BLaER1 (cell line): ENCODE results near the gene IFI16.
"Not testable (repeated sequence)": the region's sequence is repeated elsewhere in the genome, so short reads cannot be mapped to it uniquely, and the experiment has no call there.

Experiments
- H3K27ac ChIP-seq: shearing (Covaris generic); formaldehyde crosslinking; 2 replicates; pipeline ENCODE4 v1.8.1; 2022
- H3K27me3 ChIP-seq: shearing (Covaris generic); formaldehyde crosslinking; 2 replicates; pipeline ENCODE4 v1.8.1; 2022
- H3K36me3 ChIP-seq: shearing (Covaris generic); formaldehyde crosslinking; 2 replicates; pipeline ENCODE4 v1.8.1; 2022
- H3K4me1 ChIP-seq: shearing (Covaris generic); formaldehyde crosslinking; 2 replicates; pipeline ENCODE4 v1.8.1; 2022
- H3K4me2 ChIP-seq: shearing (Covaris generic); formaldehyde crosslinking; 2 replicates; pipeline ENCODE4 v1.8.1; 2022
- H3K4me3 ChIP-seq: shearing (Covaris generic); formaldehyde crosslinking; 2 replicates; pipeline ENCODE4 v1.8.1; 2022
- H3K9ac ChIP-seq: shearing (Covaris generic); formaldehyde crosslinking; 2 replicates; pipeline ENCODE4 v1.8.1; 2022
- H3K9me3 ChIP-seq: shearing (Covaris generic); formaldehyde crosslinking; 2 replicates; pipeline ENCODE4 v1.8.1; 2022
- H4K20me1 ChIP-seq: shearing (Covaris generic); formaldehyde crosslinking; 2 replicates; pipeline ENCODE4 v1.8.1; 2022
- Cebpa-rat ChIP-seq: shearing (Covaris generic); IDR thresholded peaks from 2 replicates; pipeline ENCODE4 v1.8.1; 2022

IFI16 gene

GRCh38 chr1:159023723-159024122 is 14.0 kb downstream of the IFI16 start:
- no peak for TF ChIP-seq Cebpa-rat
- H3K4me1 ChIP-seq: no peaks in the 10 kb centered on the region
- no peaks in the 10 kb centered on the region for H3K27me3 ChIP-seq
- H3K36me3 ChIP-seq: peaks cover 97% of the 10 kb centered on the region
- H3K9me3 ChIP-seq: peaks cover 60% of the 10 kb centered on the region
- no peak overlapping the region for H3K4me3 ChIP-seq
- H3K9ac ChIP-seq: no peak overlapping the region
- H3K27ac ChIP-seq: no peak overlapping the region
- peaks cover 10% of the 10 kb centered on the region; the same call in 1 of the 2 replicates for H4K20me1 ChIP-seq
- H3K4me2 ChIP-seq: no peak overlapping the region

GRCh38 chr1:159025043-159025442 is 15.3 kb downstream of the IFI16 start:
- Histone ChIP-seq H3K9me3 (peaks cover 73% of the 10 kb centered on the region), H3K4me2 (no peak overlapping the region), H3K4me3 (no peak overlapping the region), H3K36me3 (peaks cover 97% of the 10 kb centered on the region), H3K4me1 (peaks cover 5% of the 10 kb centered on the region), H3K27ac (no peak overlapping the region), H4K20me1 (peaks cover 10% of the 10 kb centered on the region; the same call in 1 of the 2 replicates), H3K27me3 (no peaks in the 10 kb centered on the region), H3K9ac (no peak overlapping the region)
- TF ChIP-seq Cebpa-rat: no peak

GRCh38 chr1:159026841-159027240 is 17.1 kb downstream of the IFI16 start:
- H3K4me3 ChIP-seq, H3K4me2 ChIP-seq, H3K27ac ChIP-seq, H3K27me3 ChIP-seq, H3K9ac ChIP-seq: not testable (repeated sequence)
- Histone ChIP-seq H4K20me1 (peaks cover 17% of the 10 kb centered on the region; the same call in 1 of the 2 replicates), H3K4me1 (peaks cover 19% of the 10 kb centered on the region), H3K36me3 (peaks cover 97% of the 10 kb centered on the region), H3K9me3 (peaks cover 73% of the 10 kb centered on the region)

- no peak overlapping the region for H3K9ac ChIP-seq
- H3K4me3 ChIP-seq: 0 out of 2 replicates have a peak overlapping the region, but pooled peaks have one; percentile 1
- H4K20me1 ChIP-seq: 0 out of 2 replicates have a peak, but pooled peaks cover 7% of the 10 kb centered on the region
- peaks cover 19% of the 10 kb centered on the region for H3K4me1 ChIP-seq
- no peak for TF ChIP-seq Cebpa-rat
- H3K4me2 ChIP-seq: peak overlapping the region; percentile 54
- H3K36me3 ChIP-seq: peaks cover 100% of the 10 kb centered on the region
- H3K27ac ChIP-seq: no peak overlapping the region
- no peaks in the 10 kb centered on the region for H3K27me3 ChIP-seq
- peaks cover 52% of the 10 kb centered on the region for H3K9me3 ChIP-seq
Measured at GRCh38 chr1:159030311-159030710, 20.6 kb downstream of the IFI16 start.

GRCh38 chr1:159030877-159031447 is 21.3 kb downstream of the IFI16 start:
- peak overlapping the region; percentile 54 for H3K4me2 ChIP-seq
- H3K9me3 ChIP-seq: peaks cover 46% of the 10 kb centered on the region
- peak overlapping the region; percentile 51 for H3K27ac ChIP-seq
- no peak for TF ChIP-seq Cebpa-rat
- H3K4me3 ChIP-seq: no peak overlapping the region
- no peak overlapping the region for H3K9ac ChIP-seq
- peaks cover 19% of the 10 kb centered on the region for H3K4me1 ChIP-seq
- H3K27me3 ChIP-seq: no peaks in the 10 kb centered on the region
- H3K36me3 ChIP-seq: peaks cover 100% of the 10 kb centered on the region
- 0 out of 2 replicates have a peak, but pooled peaks cover 7% of the 10 kb centered on the region for H4K20me1 ChIP-seq

GRCh38 chr1:159040206-159040605 is 30.5 kb downstream of the IFI16 start:
- no peak overlapping the region for H3K27ac ChIP-seq
- H4K20me1 ChIP-seq: peaks cover 15% of the 10 kb centered on the region; the same call in 1 of the 2 replicates
- no peak overlapping the region for H3K9ac ChIP-seq
- no peaks in the 10 kb centered on the region for H3K4me1 ChIP-seq
- TF ChIP-seq Cebpa-rat: no peak
- H3K36me3 ChIP-seq: peaks cover 87% of the 10 kb centered on the region
- no peaks in the 10 kb centered on the region for H3K27me3 ChIP-seq
- no peak overlapping the region for H3K4me2 ChIP-seq
- H3K9me3 ChIP-seq: no peaks in the 10 kb centered on the region
- no peak overlapping the region for H3K4me3 ChIP-seq

GRCh38 chr1:159040893-159041724 is 31.4 kb downstream of the IFI16 start:
- no peak overlapping the region for H3K4me3 ChIP-seq
- H3K27ac ChIP-seq: no peak overlapping the region
- no peaks in the 10 kb centered on the region for H3K27me3 ChIP-seq
- no peak for TF ChIP-seq Cebpa-rat
- H3K4me2 ChIP-seq: no peak overlapping the region
- peaks cover 15% of the 10 kb centered on the region; the same call in 1 of the 2 replicates for H4K20me1 ChIP-seq
- H3K9ac ChIP-seq: no peak overlapping the region
- peaks cover 2% of the 10 kb centered on the region for H3K4me1 ChIP-seq
- peaks cover 87% of the 10 kb centered on the region for H3K36me3 ChIP-seq
- H3K9me3 ChIP-seq: no peaks in the 10 kb centered on the region

- H3K4me1 ChIP-seq, H3K27me3 ChIP-seq, H3K27ac ChIP-seq, H3K9ac ChIP-seq, H3K9me3 ChIP-seq, H3K4me3 ChIP-seq, H3K4me2 ChIP-seq, H4K20me1 ChIP-seq: not testable (repeated sequence)
- H3K36me3 ChIP-seq: peaks cover 81% of the 10 kb centered on the region
Measured at GRCh38 chr1:159046486-159046885, 36.8 kb downstream of the IFI16 start.

- Histone ChIP-seq H3K27ac (no peak overlapping the region), H3K9me3 (no peaks in the 10 kb centered on the region), H3K4me3 (no peak overlapping the region), H3K4me1 (peaks cover 23% of the 10 kb centered on the region), H3K9ac (no peak overlapping the region), H4K20me1 (no peaks in the 10 kb centered on the region), H3K4me2 (no peak overlapping the region), H3K27me3 (no peaks in the 10 kb centered on the region), H3K36me3 (peaks cover 92% of the 10 kb centered on the region)
- no peak for TF ChIP-seq Cebpa-rat
Measured at GRCh38 chr1:159051436-159051835, 41.7 kb downstream of the IFI16 start.

- H3K4me3 ChIP-seq: no peak overlapping the region
- H3K27me3 ChIP-seq: no peaks in the 10 kb centered on the region
- H3K36me3 ChIP-seq: peaks cover 77% of the 10 kb centered on the region
- H3K27ac ChIP-seq: no peak overlapping the region
- no peaks in the 10 kb centered on the region for H4K20me1 ChIP-seq
- no peak overlapping the region for H3K9ac ChIP-seq
- no peak for TF ChIP-seq Cebpa-rat
- no peak overlapping the region for H3K4me2 ChIP-seq
- H3K9me3 ChIP-seq: no peaks in the 10 kb centered on the region
- peaks cover 22% of the 10 kb centered on the region for H3K4me1 ChIP-seq
Measured at GRCh38 chr1:159054427-159054826, 44.7 kb downstream of the IFI16 start.
